Caco-2 (cell line): ENCODE results near the gene DCTD. TPM values are rescaled to one million over a fixed set of nuclear protein-coding genes. Genes with fewer than 3 reads are reported as not detected.
A peak's percentile ranks its signal among the peaks of the same experiment; 100 is the strongest.

Experiments
- BruUV-seq: library from RNA; stranded (reverse); fragments of 400-500 nt; replicated peaks from 2 replicates; lab custom pipeline; 2021; lab: Mats Ljungman, UMichigan
- CTCF ChIA-PET: fragments of 300-600 bp; sonication (Branson Sonifier 250); formaldehyde crosslinking; loops from one replicate; lab custom pipeline; 2022; ENCODE audit warnings: antibody characterized with exemption; lab: Charles Lee
- POLR2A ChIA-PET: fragments of 300-600 bp; sonication (Branson Sonifier 250); formaldehyde crosslinking; loops from one replicate; lab custom pipeline; 2022; ENCODE audit warnings: antibody characterized with exemption; lab: Charles Lee
- DNase-seq, 2 experiments: peaks; one replicate each; pipeline versions ENCODE4 v3.0.0 to v3.0.0-alpha.2; 2020 to 2022
- H3K27me3 ChIP-seq: replicated peaks from 2 replicates; pipeline ENCODE4 v1.6.0; 2011; ENCODE audit warnings: low read length; ENCODE audit not compliant: control insufficient read depth, insufficient read depth
- H3K36me3 ChIP-seq: 2 replicates; pipeline ENCODE4 v1.5.1; 2011; ENCODE audit warnings: low read length; ENCODE audit not compliant: control insufficient read depth, insufficient read depth
- H3K4me1 ChIP-seq: fragments of 250-450 bp; sonication (Bioruptor Pico); 2 replicates; pipeline ENCODE4 v1.5.1; 2020; ENCODE audit warnings: mild to moderate bottlenecking
- H3K4me3 ChIP-seq: 2 replicates; pipeline ENCODE4 v1.5.1; 2011; ENCODE audit warnings: low read depth, mild to moderate bottlenecking, control low read depth, low read length
- H3K9me3 ChIP-seq: fragments of 250-450 bp; sonication (Bioruptor Pico); 2 replicates; pipeline ENCODE4 v1.5.1; 2020; ENCODE audit warnings: mild to moderate bottlenecking, moderate library complexity
- H3K27ac Mint-ChIP-seq: one replicate; pipeline ENCODE4 v1.8.0; 2022; ENCODE audit warnings: mixed read lengths; ENCODE audit not compliant: unreplicated experiment
- H3K27me3 Mint-ChIP-seq: one replicate; pipeline ENCODE4 v1.8.0; 2022; ENCODE audit warnings: mixed read lengths; ENCODE audit not compliant: insufficient read depth, unreplicated experiment
- H3K36me3 Mint-ChIP-seq: one replicate; pipeline ENCODE4 v1.8.0; 2022; ENCODE audit warnings: mild to moderate bottlenecking, mixed read lengths; ENCODE audit not compliant: insufficient read depth, unreplicated experiment
- H3K4me1 Mint-ChIP-seq: one replicate; pipeline ENCODE4 v1.8.0; 2022; ENCODE audit warnings: low read depth, mixed read lengths; ENCODE audit not compliant: unreplicated experiment
- H3K4me3 Mint-ChIP-seq: one replicate; pipeline ENCODE4 v1.8.0; 2022; ENCODE audit warnings: mild to moderate bottlenecking, moderate library complexity, mixed read lengths; ENCODE audit not compliant: unreplicated experiment
- H3K9me3 Mint-ChIP-seq: one replicate; pipeline ENCODE4 v1.8.0; 2022; ENCODE audit warnings: mixed read lengths; ENCODE audit not compliant: unreplicated experiment
- intact Hi-C: fragments of 100-400 bp; cut with micrococcal nuclease; formaldehyde crosslinking; loops from one replicate; pipeline ENCODE4 v1.10.0; 2022; ENCODE audit not compliant: unreplicated experiment
- total RNA-seq: library from RNA; stranded (reverse); gene quantifications from 2 replicates; pipeline ENCODE4 v1.2.3, GENCODE V29; 2022
- TF ChIP-seq, protein P1 (sequence below), 2 experiments: fragments of 200-600 bp in 1 of 2; IDR thresholded peaks; 1 replicate in 1 of 2; 2 replicates in 1 of 2; pipeline versions ENCODE4 v1.5.1 to v1.8.0; 2011 to 2022; ENCODE audit warnings: antibody characterized with exemption in 1 of 2, control low read depth in 1 of 2, inconsistent platforms in 1 of 2, low read depth in 1 of 2, low read length in 1 of 2, mild to moderate bottlenecking in 1 of 2, moderate library complexity in 1 of 2; ENCODE audit not compliant: insufficient read depth in 1 of 2, severe bottlenecking in 1 of 2, unreplicated experiment in 1 of 2

DCTD gene
- total RNA-seq, 1 experiment from 2014 or later, result 79.0 TPM

DNA sequence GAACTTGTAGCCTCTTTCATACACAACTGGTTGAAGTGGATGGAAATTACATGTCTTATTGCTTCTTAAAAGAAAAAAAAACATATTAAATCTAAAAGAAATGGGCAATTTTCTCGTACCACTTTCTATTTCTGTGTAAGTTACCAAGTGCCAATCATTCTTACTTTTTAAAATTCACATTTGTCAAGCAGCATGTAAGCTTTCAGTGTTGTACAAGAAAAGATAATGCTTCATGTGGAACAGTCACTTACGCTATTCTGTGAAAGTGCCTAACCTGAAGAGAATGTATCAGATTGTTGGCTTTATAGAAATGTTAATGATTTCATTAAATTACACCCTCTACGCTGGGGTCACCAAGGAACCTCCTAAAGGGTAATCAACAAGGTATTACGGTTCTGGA, 4.4 kb upstream of the DCTD start:
- TF ChIP-seq, protein P1, sequence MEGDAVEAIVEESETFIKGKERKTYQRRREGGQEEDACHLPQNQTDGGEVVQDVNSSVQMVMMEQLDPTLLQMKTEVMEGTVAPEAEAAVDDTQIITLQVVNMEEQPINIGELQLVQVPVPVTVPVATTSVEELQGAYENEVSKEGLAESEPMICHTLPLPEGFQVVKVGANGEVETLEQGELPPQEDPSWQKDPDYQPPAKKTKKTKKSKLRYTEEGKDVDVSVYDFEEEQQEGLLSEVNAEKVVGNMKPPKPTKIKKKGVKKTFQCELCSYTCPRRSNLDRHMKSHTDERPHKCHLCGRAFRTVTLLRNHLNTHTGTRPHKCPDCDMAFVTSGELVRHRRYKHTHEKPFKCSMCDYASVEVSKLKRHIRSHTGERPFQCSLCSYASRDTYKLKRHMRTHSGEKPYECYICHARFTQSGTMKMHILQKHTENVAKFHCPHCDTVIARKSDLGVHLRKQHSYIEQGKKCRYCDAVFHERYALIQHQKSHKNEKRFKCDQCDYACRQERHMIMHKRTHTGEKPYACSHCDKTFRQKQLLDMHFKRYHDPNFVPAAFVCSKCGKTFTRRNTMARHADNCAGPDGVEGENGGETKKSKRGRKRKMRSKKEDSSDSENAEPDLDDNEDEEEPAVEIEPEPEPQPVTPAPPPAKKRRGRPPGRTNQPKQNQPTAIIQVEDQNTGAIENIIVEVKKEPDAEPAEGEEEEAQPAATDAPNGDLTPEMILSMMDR (IDR thresholded peaks at IDR 0.05; ENCODE audit: insufficient read depth in 1 of 2, low read depth in 1 of 2, low read length in 1 of 2, severe bottlenecking in 1 of 2, unreplicated experiment in 1 of 2), result no peak
- Histone ChIP-seq H3K27me3 (no peaks in the 10 kb centered on the region), H3K4me1 (peaks cover 8% of the 10 kb centered on the region), H3K36me3 (no peaks in the 10 kb centered on the region), H3K9me3 (no peaks in the 10 kb centered on the region), H3K4me3 (no peak overlapping the region)
- H3K27ac Mint-ChIP-seq, result no peak overlapping the region
- H3K36me3 Mint-ChIP-seq, result no peaks in the 10 kb centered on the region
- no peaks in the 10 kb centered on the region for H3K9me3 Mint-ChIP-seq
- ChIA-PET CTCF (no interaction called here), POLR2A (no interaction called here)
- H3K4me1 Mint-ChIP-seq, result peaks cover 9% of the 10 kb centered on the region
- intact Hi-C loops, result loop anchor here (10.0 kb wide), 3 partner anchors 117 to 1357 kb away; no protein-coding TSS in a partner anchor
- no TSS peak for BruUV-seq
- H3K4me3 Mint-ChIP-seq, result no peak overlapping the region
- DNase-seq, result no peak
- H3K27me3 Mint-ChIP-seq, result no peaks in the 10 kb centered on the region

DNA sequence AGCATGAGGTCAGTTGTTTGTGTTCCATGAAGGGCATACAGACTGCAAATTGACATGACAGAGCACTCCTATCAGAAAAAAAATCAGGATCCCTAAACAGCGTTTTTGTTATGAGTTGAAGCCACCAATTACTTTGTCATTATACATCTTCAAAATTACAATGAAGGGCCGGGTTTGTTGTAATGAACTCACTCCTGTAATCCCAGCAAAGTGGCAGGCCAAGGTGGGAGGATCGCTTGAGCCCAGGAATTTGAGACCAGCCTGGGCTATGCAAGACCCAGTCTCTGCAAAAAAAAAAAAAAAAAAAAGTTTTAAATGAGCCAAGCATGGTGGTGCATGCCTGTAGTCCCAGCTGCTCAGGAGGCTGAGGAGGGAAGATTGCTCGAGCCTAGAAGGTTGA, 3.5 kb upstream of the DCTD start:
- no peak overlapping the region for H3K4me3 Mint-ChIP-seq
- no peak overlapping the region for H3K4me3 ChIP-seq
- BruUV-seq, result no TSS peak
- DNase-seq, result no peak
- H3K27ac Mint-ChIP-seq, result no peak overlapping the region
- CTCF ChIA-PET, result no interaction called here
- TF ChIP-seq, protein P1 (IDR thresholded peaks at IDR 0.05; ENCODE audit: insufficient read depth in 1 of 2, low read depth in 1 of 2, low read length in 1 of 2, severe bottlenecking in 1 of 2, unreplicated experiment in 1 of 2), result no peak
- POLR2A ChIA-PET, result no interaction called here
- H3K27me3 Mint-ChIP-seq, result no peaks in the 10 kb centered on the region
- no peaks in the 10 kb centered on the region for H3K27me3 ChIP-seq
- H3K36me3 ChIP-seq, result no peaks in the 10 kb centered on the region
- H3K9me3 ChIP-seq, result no peaks in the 10 kb centered on the region
- no peaks in the 10 kb centered on the region for H3K9me3 Mint-ChIP-seq
- H3K4me1 Mint-ChIP-seq, result peaks cover 16% of the 10 kb centered on the region
- H3K4me1 ChIP-seq, result peaks cover 16% of the 10 kb centered on the region
- no peaks in the 10 kb centered on the region for H3K36me3 Mint-ChIP-seq
- intact Hi-C loops, result loop anchor here (10.0 kb wide), 3 partner anchors 116 to 1356 kb away; no protein-coding TSS in a partner anchor

DNA sequence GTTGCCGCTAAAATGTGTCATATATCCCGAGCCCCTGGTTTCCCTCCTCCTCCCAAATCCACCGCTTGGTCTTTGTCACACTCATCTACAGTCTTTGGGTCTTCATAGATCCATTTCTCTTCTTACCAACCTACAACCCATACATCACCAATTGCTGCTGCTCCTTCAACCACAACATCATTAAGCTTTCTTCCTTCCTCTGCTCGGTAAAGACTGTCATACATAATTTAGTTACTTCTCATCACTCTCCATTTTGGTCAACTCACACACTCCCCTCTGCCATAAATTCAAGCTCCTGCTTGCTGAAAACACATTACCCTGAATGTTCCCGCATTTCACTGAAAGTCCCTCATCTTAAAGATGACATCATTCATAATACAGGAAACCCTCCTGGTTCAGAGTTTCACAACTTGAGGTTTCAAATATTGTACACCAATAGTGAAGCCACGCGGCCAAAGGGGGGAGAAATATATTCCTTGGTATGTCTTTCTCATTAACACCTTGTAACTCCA, 1.7 kb upstream of the DCTD start:
- Histone ChIP-seq H3K9me3 (no peaks in the 10 kb centered on the region), H3K27me3 (no peaks in the 10 kb centered on the region), H3K4me3 (no peak overlapping the region), H3K4me1 (peaks cover 19% of the 10 kb centered on the region), H3K36me3 (no peaks in the 10 kb centered on the region)
- BruUV-seq, result no TSS peak
- CTCF ChIA-PET, result no interaction called here
- peak overlapping the region; percentile 24 for H3K27ac Mint-ChIP-seq
- TF ChIP-seq, protein P1 (IDR thresholded peaks at IDR 0.05; ENCODE audit: insufficient read depth in 1 of 2, low read depth in 1 of 2, low read length in 1 of 2, severe bottlenecking in 1 of 2, unreplicated experiment in 1 of 2), result no peak
- no peak for DNase-seq
- H3K27me3 Mint-ChIP-seq, result no peaks in the 10 kb centered on the region
- H3K36me3 Mint-ChIP-seq, result peaks cover 9% of the 10 kb centered on the region
- H3K4me3 Mint-ChIP-seq, result peak overlapping the region; percentile 67
- intact Hi-C loops, result no loop called here
- H3K4me1 Mint-ChIP-seq, result peaks cover 22% of the 10 kb centered on the region
- POLR2A ChIA-PET, result no interaction called here
- no peaks in the 10 kb centered on the region for H3K9me3 Mint-ChIP-seq
